ENCODE measurements around the gene PPARGC1A.

DNA sequence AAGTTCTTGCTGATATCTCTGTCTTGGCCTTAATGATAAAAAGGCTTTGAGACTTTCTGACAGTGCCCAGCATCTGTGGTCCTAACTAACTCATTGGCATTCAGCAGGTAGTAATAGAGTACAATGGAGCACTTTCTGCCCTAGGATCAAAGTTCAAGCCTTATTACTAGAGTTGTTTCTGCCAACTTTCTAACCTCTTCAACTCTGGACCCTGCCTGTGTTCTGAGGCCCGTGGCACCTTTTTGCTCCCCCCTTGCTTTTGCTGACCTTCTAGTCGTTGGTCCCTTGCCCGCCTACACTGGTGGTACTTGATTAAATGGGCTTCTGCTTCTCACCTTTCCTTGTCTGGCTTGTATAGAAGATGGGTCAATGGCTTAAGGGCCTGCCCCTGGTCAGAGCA lies 126.3 kb downstream of the PPARGC1A start:
- TF ChIP-seq, protein P1, sequence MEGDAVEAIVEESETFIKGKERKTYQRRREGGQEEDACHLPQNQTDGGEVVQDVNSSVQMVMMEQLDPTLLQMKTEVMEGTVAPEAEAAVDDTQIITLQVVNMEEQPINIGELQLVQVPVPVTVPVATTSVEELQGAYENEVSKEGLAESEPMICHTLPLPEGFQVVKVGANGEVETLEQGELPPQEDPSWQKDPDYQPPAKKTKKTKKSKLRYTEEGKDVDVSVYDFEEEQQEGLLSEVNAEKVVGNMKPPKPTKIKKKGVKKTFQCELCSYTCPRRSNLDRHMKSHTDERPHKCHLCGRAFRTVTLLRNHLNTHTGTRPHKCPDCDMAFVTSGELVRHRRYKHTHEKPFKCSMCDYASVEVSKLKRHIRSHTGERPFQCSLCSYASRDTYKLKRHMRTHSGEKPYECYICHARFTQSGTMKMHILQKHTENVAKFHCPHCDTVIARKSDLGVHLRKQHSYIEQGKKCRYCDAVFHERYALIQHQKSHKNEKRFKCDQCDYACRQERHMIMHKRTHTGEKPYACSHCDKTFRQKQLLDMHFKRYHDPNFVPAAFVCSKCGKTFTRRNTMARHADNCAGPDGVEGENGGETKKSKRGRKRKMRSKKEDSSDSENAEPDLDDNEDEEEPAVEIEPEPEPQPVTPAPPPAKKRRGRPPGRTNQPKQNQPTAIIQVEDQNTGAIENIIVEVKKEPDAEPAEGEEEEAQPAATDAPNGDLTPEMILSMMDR (conservative IDR thresholded peaks at IDR 0.05 in 1 of 2, IDR thresholded peaks at IDR 0.05 in 1 of 2; ENCODE audit: extremely low read depth in 1 of 2, insufficient read depth in 1 of 2, low read depth in 1 of 2, low read length in 2 of 2) = no peak
- TF ChIP-seq EZH2 (IDR thresholded peaks at IDR 0.05; ENCODE audit: borderline replicate concordance, low read length) = no peak

Measured in mammary epithelial cell (primary cell).